HUES6 (cell line): ENCODE data around the gene ASPDH.
"Not testable (repeated sequence)": the region's sequence is repeated elsewhere in the genome, so short reads cannot be mapped to it uniquely, and the experiment has no call there.

Experiments
- H3K27ac ChIP-seq: 2 replicates; pipeline ENCODE4 v1.7.0; 2013; ENCODE audit warnings: low read depth, mild to moderate bottlenecking, low read length, inconsistent platforms
- H3K27me3 ChIP-seq: 2 replicates; pipeline ENCODE4 v1.6.1; 2013; ENCODE audit warnings: low read length; ENCODE audit not compliant: control insufficient read depth, insufficient read depth
- H3K36me3 ChIP-seq: 2 replicates; pipeline ENCODE4 v1.6.1; 2013; ENCODE audit warnings: low read length; ENCODE audit not compliant: control insufficient read depth, insufficient read depth
- H3K4me1 ChIP-seq: 2 replicates; pipeline ENCODE4 v1.6.1; 2013; ENCODE audit warnings: low read length; ENCODE audit not compliant: control insufficient read depth, insufficient read depth
- H3K4me3 ChIP-seq: 2 replicates; pipeline ENCODE4 v1.5.1; 2013; ENCODE audit warnings: low read depth, low read length
- H3K9ac ChIP-seq: one replicate; pipeline ENCODE4 v1.6.1; 2013; ENCODE audit warnings: mild to moderate bottlenecking, low read length
- H3K9me3 ChIP-seq: 2 replicates; pipeline ENCODE4 v1.6.1; 2013; ENCODE audit warnings: low read depth, low read length; ENCODE audit not compliant: control insufficient read depth, insufficient read depth

The ASPDH gene

DNA sequence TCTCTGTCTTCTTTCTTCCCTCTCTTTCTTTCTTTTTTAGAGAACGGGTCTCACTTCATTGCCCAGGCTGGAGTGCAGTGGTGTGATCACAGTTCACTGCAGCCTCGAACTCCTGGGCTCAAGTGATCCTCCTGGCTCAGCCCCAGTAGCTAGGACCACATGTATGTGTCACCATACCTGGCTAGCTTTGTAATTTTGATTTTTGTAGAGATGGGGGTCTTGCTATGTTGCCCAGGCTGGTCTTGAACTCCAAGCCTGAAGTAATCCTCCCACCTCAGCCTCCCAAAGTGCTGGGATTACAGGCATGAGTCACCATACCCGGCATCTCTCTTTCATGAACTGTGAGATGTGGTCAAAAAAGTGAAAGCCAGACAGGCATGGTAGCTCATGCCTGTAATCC lies 40.4 kb downstream of the ASPDH start:
- not testable (repeated sequence) for H3K4me3 ChIP-seq, H3K27me3 ChIP-seq, H3K27ac ChIP-seq, H3K9ac ChIP-seq, H3K36me3 ChIP-seq, H3K4me1 ChIP-seq, H3K9me3 ChIP-seq

DNA sequence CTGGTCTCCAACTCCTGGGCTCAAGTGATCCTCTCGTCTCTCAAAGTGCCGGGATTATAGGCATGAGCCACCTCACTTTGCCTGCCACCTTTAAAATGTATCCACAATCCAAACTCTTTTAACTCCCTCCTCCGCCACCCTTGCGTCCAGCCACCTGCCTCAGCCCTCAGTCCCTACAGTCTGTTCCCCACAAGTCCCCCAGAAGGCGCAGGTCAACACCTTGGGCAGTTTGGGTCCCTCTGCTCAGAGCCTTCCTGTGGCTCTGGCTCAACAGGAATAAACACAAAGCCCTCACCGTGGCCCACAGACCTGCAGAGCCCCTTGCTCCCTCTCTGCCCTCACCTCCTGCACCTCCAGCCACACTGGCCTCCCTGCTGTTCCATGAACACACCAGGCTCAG lies 44.9 kb downstream of the ASPDH start:
- Histone ChIP-seq H3K9ac (no peak overlapping the region), H3K4me3 (no peak overlapping the region), H3K27ac (no peak overlapping the region), H3K27me3 (peaks cover 3% of the 10 kb centered on the region; the same call in 1 of the 2 replicates), H3K9me3 (no peaks in the 10 kb centered on the region), H3K4me1 (peaks cover 13% of the 10 kb centered on the region), H3K36me3 (no peaks in the 10 kb centered on the region)

- H3K9me3 ChIP-seq: no peaks in the 10 kb centered on the region
- H3K27me3 ChIP-seq: peaks cover 3% of the 10 kb centered on the region; the same call in 1 of the 2 replicates
- no peak overlapping the region for H3K4me3 ChIP-seq
- H3K36me3 ChIP-seq: no peaks in the 10 kb centered on the region
- H3K9ac ChIP-seq: no peak overlapping the region
- H3K4me1 ChIP-seq: peaks cover 13% of the 10 kb centered on the region
- H3K27ac ChIP-seq: no peak overlapping the region
These were observed 46.1 kb downstream of the ASPDH start for GRCh38 chr19:50467566-50467965.

DNA sequence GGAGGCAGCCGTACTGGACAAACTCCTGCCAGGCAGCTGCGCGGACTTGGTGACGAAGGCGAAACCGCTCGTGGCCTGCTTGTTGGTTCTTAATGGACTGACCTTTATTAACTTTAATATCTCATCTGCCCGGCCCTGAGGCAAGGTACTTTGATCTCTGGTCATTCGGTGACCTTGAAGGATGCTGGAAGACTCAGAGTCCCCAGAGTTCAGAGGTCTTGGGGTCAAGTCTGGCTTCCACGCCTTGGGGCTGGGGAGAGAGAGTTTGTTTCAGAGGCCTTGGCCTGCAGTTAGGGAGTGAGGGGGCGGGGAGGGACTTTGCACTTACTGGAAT lies 47.0 kb downstream of the ASPDH start:
- H3K27me3 ChIP-seq: peaks cover 3% of the 10 kb centered on the region; the same call in 1 of the 2 replicates

GRCh38 chr19:50465986-50466705 lies 47.6 kb downstream of the ASPDH start:
- no peaks in the 10 kb centered on the region for H3K36me3 ChIP-seq
- H3K27ac ChIP-seq: no peak overlapping the region
- peaks cover 3% of the 10 kb centered on the region; the same call in 1 of the 2 replicates for H3K27me3 ChIP-seq
- no peaks in the 10 kb centered on the region for H3K9me3 ChIP-seq
- no peak overlapping the region for H3K9ac ChIP-seq
- H3K4me3 ChIP-seq: peak overlapping the region; percentile 8; the same call in 1 of the 2 replicates
- H3K4me1 ChIP-seq: peaks cover 13% of the 10 kb centered on the region

More for the DNA sequence above, 47.0 kb downstream of the ASPDH start:
- Histone ChIP-seq H3K36me3 (no peaks in the 10 kb centered on the region), H3K27ac (no peak overlapping the region), H3K4me3 (no peak overlapping the region), H3K9ac (no peak overlapping the region), H3K4me1 (peaks cover 13% of the 10 kb centered on the region), H3K9me3 (no peaks in the 10 kb centered on the region)

DNA sequence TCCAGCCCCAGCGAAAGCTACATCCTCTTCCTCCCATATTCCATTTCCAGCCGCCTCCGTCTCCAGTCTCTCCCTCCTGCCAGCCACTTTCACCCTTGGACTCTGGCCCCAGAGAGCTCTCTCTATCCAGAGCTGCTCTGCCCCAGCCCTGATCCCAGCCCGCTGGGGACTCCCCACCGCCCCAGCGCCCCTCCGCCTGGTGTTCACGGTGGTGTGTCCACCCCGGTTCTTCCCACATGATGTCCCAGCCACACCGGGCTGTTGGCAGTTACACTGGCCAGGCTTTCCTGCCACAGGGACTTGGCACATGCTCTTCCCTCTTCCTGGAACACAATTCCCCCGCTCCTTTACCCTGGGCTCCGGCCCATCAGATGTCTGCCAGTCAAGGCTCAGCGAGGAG lies 48.7 kb downstream of the ASPDH start:
- Histone ChIP-seq H3K27me3 (peaks cover 3% of the 10 kb centered on the region; the same call in 1 of the 2 replicates), H3K4me3 (no peak overlapping the region), H3K4me1 (peaks cover 13% of the 10 kb centered on the region), H3K27ac (no peak overlapping the region), H3K36me3 (no peaks in the 10 kb centered on the region), H3K9ac (no peak overlapping the region), H3K9me3 (no peaks in the 10 kb centered on the region)

- no peak overlapping the region for H3K27ac ChIP-seq
- no peaks in the 10 kb centered on the region for H3K9me3 ChIP-seq
- H3K27me3 ChIP-seq: no peaks in the 10 kb centered on the region
- H3K36me3 ChIP-seq: no peaks in the 10 kb centered on the region
- H3K4me1 ChIP-seq: peaks cover 13% of the 10 kb centered on the region
- H3K9ac ChIP-seq: no peak overlapping the region
- H3K4me3 ChIP-seq: no peak overlapping the region
These were observed 49.4 kb downstream of the ASPDH start for GRCh38 chr19:50464348-50464747.

- H3K4me1 ChIP-seq: peaks cover 13% of the 10 kb centered on the region
- no peak overlapping the region for H3K9ac ChIP-seq
- H3K36me3 ChIP-seq: no peaks in the 10 kb centered on the region
- no peaks in the 10 kb centered on the region for H3K9me3 ChIP-seq
- H3K27me3 ChIP-seq: no peaks in the 10 kb centered on the region; the same call in 1 of the 2 replicates
- no peak overlapping the region for H3K4me3 ChIP-seq
- no peak overlapping the region for H3K27ac ChIP-seq
These were observed 50.7 kb downstream of the ASPDH start for GRCh38 chr19:50462970-50463369.
